Panc1 (cell line): Measurements from ENCODE around the gene SLC35A4. TPM values are rescaled to one million over a fixed set of nuclear protein-coding genes. Genes with fewer than 3 reads are reported as not detected.

Experiments
- ATAC-seq: fragments of 200-7000 bp; cut with Tn5 transposase; 2 replicates; pipeline ENCODE4 v1.9.1; 2020; ENCODE audit warnings: mild to moderate bottlenecking, moderate library complexity
- BruUV-seq: library from RNA; stranded (reverse); fragments of 400-500 nt; replicated peaks from 2 replicates; lab custom pipeline; 2021; lab: Mats Ljungman, UMichigan
- CTCF ChIA-PET: fragments of 300-600 bp; sonication (Branson Sonifier 250); formaldehyde crosslinking; loops from one replicate; lab custom pipeline; 2022; ENCODE audit warnings: antibody characterized with exemption; lab: Charles Lee
- POLR2A ChIA-PET: fragments of 300-600 bp; sonication (Branson Sonifier 250); formaldehyde crosslinking; loops from one replicate; lab custom pipeline; 2022; ENCODE audit warnings: antibody characterized with exemption; lab: Charles Lee
- DNase-seq: peaks from one replicate; pipeline ENCODE4 v3.0.0-alpha.2; 2010; ENCODE audit warnings: low read depth, low spot score
- H3K27ac ChIP-seq: 2 replicates; pipeline ENCODE4 v1.5.1; 2011; ENCODE audit warnings: mild to moderate bottlenecking, low read length, inconsistent platforms
- H3K27me3 ChIP-seq: fragments of 200-500 bp; sonication (Bioruptor generic); 2 replicates; pipeline ENCODE4 v1.6.0; 2014; ENCODE audit warnings: low read length, inconsistent platforms; ENCODE audit not compliant: control insufficient read depth, insufficient read depth
- H3K36me3 ChIP-seq: fragments of 200-500 bp; sonication (Bioruptor generic); 2 replicates; pipeline ENCODE4 v1.5.1; 2014; ENCODE audit warnings: inconsistent platforms, mild to moderate bottlenecking, low read length, moderate library complexity; ENCODE audit not compliant: control insufficient read depth, insufficient read depth
- H3K4me1 ChIP-seq: 2 replicates; pipeline ENCODE4 v1.5.1; 2011; ENCODE audit warnings: inconsistent platforms, mild to moderate bottlenecking, low read length, moderate library complexity; ENCODE audit not compliant: control insufficient read depth, insufficient read depth
- H3K4me3 ChIP-seq, 2 experiments: 2 replicates each; pipeline ENCODE4 v1.5.1; 2011 to 2012; ENCODE audit warnings: low read depth in 2 of 2, low read length in 2 of 2, mild to moderate bottlenecking in 2 of 2, inconsistent platforms in 1 of 2, moderate library complexity in 1 of 2
- H3K9me3 ChIP-seq: fragments of 200-500 bp; sonication (Bioruptor generic); 2 replicates; pipeline ENCODE4 v1.5.1; 2014; ENCODE audit warnings: low read depth, mild to moderate bottlenecking, inconsistent platforms, low read length, moderate library complexity; ENCODE audit not compliant: control insufficient read depth, insufficient read depth
- CTCF ChIP-seq: fragments of 450-650 bp; IDR thresholded peaks from 2 replicates; pipeline ENCODE4 v1.5.1; 2017; ENCODE audit warnings: mild to moderate bottlenecking
- POLR2AphosphoS5 ChIP-seq: IDR thresholded peaks from 2 replicates; pipeline ENCODE4 v1.6.1; 2012; ENCODE audit warnings: mild to moderate bottlenecking, low read depth, low read length, moderate library complexity
- SIN3A ChIP-seq: IDR thresholded peaks from 2 replicates; pipeline ENCODE4 v1.6.1; 2012; ENCODE audit warnings: low read depth, mild to moderate bottlenecking, low read length, moderate library complexity, borderline replicate concordance; ENCODE audit not compliant: insufficient read depth
- TCF7L2 ChIP-seq: IDR thresholded peaks from 2 replicates; pipeline ENCODE4 v1.6.1; 2011; ENCODE audit warnings: mild to moderate bottlenecking, low read depth, low read length, inconsistent platforms
- in situ Hi-C: cut with HindIII; loops from 2 replicates; pipeline ENCODE4 v1.10.0; 2016; ENCODE audit warnings: low sequenced_read_pairs, low pct_unique_long_range_greater_than_20kb
- intact Hi-C: fragments of 100-400 bp; cut with micrococcal nuclease; formaldehyde crosslinking; loops from one replicate; pipeline ENCODE4 v1.10.0; 2022; ENCODE audit not compliant: unreplicated experiment
- total RNA-seq: library from RNA; stranded (reverse); gene quantifications from one replicate; pipeline ENCODE4 v1.2.1, GENCODE V29; 2021; ENCODE audit not compliant: unreplicated experiment
- TF ChIP-seq, protein P1 (sequence below), 2 experiments: IDR thresholded peaks; 2 replicates each; pipeline ENCODE4 v1.6.1; 2011 to 2012; ENCODE audit warnings: low read depth in 2 of 2, control low read depth in 1 of 2, low read length in 1 of 2, mild to moderate bottlenecking in 1 of 2, moderate library complexity in 1 of 2; ENCODE audit not compliant: insufficient read depth in 1 of 2

SLC35A4 gene
- total RNA-seq, 1 experiment from 2014 or later = 96.7 TPM

- DNase-seq = no peak
- Histone ChIP-seq H3K27ac (no peak overlapping the region), H3K4me3 (no peak overlapping the region), H3K9me3 (no peaks in the 10 kb centered on the region), H3K36me3 (no peaks in the 10 kb centered on the region), H3K27me3 (no peaks in the 10 kb centered on the region), H3K4me1 (no peaks in the 10 kb centered on the region)
- intact Hi-C loops = no loop called here
- in situ Hi-C loops = no loop called here
- no peak for ATAC-seq
- BruUV-seq = no TSS peak
- ChIA-PET POLR2A (interaction anchor here (0.7 kb wide), 1 partner anchor 30 kb away, joined by 4 read pairs; the partner anchor contains the start of gene SRA1), CTCF (no interaction called here)
- TF ChIP-seq TCF7L2 (no peak), CTCF (no peak), SIN3A (no peak), POLR2AphosphoS5 (no peak)
- TF ChIP-seq, protein P1, sequence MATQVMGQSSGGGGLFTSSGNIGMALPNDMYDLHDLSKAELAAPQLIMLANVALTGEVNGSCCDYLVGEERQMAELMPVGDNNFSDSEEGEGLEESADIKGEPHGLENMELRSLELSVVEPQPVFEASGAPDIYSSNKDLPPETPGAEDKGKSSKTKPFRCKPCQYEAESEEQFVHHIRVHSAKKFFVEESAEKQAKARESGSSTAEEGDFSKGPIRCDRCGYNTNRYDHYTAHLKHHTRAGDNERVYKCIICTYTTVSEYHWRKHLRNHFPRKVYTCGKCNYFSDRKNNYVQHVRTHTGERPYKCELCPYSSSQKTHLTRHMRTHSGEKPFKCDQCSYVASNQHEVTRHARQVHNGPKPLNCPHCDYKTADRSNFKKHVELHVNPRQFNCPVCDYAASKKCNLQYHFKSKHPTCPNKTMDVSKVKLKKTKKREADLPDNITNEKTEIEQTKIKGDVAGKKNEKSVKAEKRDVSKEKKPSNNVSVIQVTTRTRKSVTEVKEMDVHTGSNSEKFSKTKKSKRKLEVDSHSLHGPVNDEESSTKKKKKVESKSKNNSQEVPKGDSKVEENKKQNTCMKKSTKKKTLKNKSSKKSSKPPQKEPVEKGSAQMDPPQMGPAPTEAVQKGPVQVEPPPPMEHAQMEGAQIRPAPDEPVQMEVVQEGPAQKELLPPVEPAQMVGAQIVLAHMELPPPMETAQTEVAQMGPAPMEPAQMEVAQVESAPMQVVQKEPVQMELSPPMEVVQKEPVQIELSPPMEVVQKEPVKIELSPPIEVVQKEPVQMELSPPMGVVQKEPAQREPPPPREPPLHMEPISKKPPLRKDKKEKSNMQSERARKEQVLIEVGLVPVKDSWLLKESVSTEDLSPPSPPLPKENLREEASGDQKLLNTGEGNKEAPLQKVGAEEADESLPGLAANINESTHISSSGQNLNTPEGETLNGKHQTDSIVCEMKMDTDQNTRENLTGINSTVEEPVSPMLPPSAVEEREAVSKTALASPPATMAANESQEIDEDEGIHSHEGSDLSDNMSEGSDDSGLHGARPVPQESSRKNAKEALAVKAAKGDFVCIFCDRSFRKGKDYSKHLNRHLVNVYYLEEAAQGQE (IDR thresholded peaks at IDR 0.05; ENCODE audit: insufficient read depth in 1 of 2, low read depth in 2 of 2, low read length in 1 of 2) = no peak
These were observed 22.9 kb downstream of the SLC35A4 start for GRCh38 chr5:140587495-140587894.

- Histone ChIP-seq H3K27me3 (no peaks in the 10 kb centered on the region), H3K4me3 (no peak overlapping the region), H3K9me3 (no peaks in the 10 kb centered on the region), H3K27ac (no peak overlapping the region), H3K4me1 (no peaks in the 10 kb centered on the region), H3K36me3 (no peaks in the 10 kb centered on the region)
- ChIA-PET POLR2A (no interaction called here), CTCF (interaction anchor here (0.5 kb wide), 1 partner anchor 12 kb away, joined by 3 read pairs; no protein-coding TSS in a partner anchor)
- no peak for DNase-seq
- no peak for ATAC-seq
- in situ Hi-C loops (no loop called here), intact Hi-C loops (no loop called here)
- no TSS peak for BruUV-seq
- TF ChIP-seq TCF7L2 (no peak), SIN3A (no peak)
These were observed 23.9 kb downstream of the SLC35A4 start for GRCh38 chr5:140588311-140589070.

- H3K27ac ChIP-seq = no peak overlapping the region
- TF ChIP-seq, protein P1 (IDR thresholded peaks at IDR 0.05; ENCODE audit: insufficient read depth in 1 of 2, low read depth in 2 of 2, low read length in 1 of 2) = no peak
- TF ChIP-seq TCF7L2 = no peak
- TF ChIP-seq POLR2AphosphoS5 = no peak
- no peak for TF ChIP-seq SIN3A
- TF ChIP-seq CTCF = no peak
- H3K36me3 ChIP-seq = no peaks in the 10 kb centered on the region
- H3K27me3 ChIP-seq = no peaks in the 10 kb centered on the region
- DNase-seq (no peak), ATAC-seq (no peak)
- CTCF ChIA-PET = no interaction called here
- in situ Hi-C loops = no loop called here
- intact Hi-C loops = no loop called here
- H3K4me3 ChIP-seq = no peak overlapping the region
- no peaks in the 10 kb centered on the region for H3K9me3 ChIP-seq
- H3K4me1 ChIP-seq = no peaks in the 10 kb centered on the region
- POLR2A ChIA-PET = no interaction called here
- no TSS peak for BruUV-seq
These were observed 26.2 kb downstream of the SLC35A4 start for GRCh38 chr5:140590861-140591260.
